Endothelial cell of umbilical vein (primary cell): ENCODE data around the gene PITPNM2.

ENCODE experiments used
- EZH2 ChIP-seq: IDR thresholded peaks from 2 replicates; pipeline ENCODE4 v1.6.1; 2012; ENCODE audit warnings: borderline replicate concordance, low read depth, mild to moderate bottlenecking, moderate library complexity, low read length, inconsistent platforms; ENCODE audit not compliant: severe bottlenecking
- JUN ChIP-seq: IDR thresholded peaks from 2 replicates; pipeline ENCODE4 v1.6.1; 2011; ENCODE audit warnings: borderline replicate concordance, low read depth; ENCODE audit not compliant: insufficient read length, insufficient read depth
- POLR2A ChIP-seq: IDR thresholded peaks from 2 replicates; pipeline ENCODE4 v1.6.1; 2012; ENCODE audit warnings: low read depth, mild to moderate bottlenecking, control low read depth, low read length
- TF ChIP-seq, protein P1 (sequence below), 2 donors: IDR thresholded peaks; 1 replicate in 1 of 2; 2 replicates in 1 of 2; pipeline ENCODE4 v1.5.1; 2011; ENCODE audit warnings: low read length in 2 of 2, mild to moderate bottlenecking in 2 of 2, moderate library complexity in 2 of 2, control low read depth in 1 of 2, inconsistent platforms in 1 of 2, low read depth in 1 of 2; ENCODE audit not compliant: insufficient read depth in 1 of 2; ENCODE audit errors: extremely low read depth in 1 of 2

DNA sequence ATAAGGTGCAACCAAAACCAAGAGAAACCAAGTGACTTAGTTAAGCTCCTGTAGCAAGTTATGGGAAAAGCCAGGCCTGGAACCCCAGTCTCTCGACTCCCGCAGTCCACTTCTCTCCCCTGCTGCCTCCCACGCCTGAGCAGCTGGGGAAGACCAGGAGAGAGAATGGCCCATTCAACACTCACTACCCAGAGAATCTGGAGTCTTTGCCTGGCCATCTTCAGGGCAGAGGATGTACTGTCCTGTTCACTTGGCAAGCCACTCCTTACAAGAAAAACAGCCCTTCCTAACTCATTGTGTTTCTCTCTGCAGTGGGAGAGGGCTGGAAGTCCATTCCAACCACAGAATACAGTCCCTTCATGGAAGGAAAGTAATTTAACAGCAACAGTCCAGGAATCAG lies 1.8 kb downstream of the PITPNM2 start:
- TF ChIP-seq, protein P1, sequence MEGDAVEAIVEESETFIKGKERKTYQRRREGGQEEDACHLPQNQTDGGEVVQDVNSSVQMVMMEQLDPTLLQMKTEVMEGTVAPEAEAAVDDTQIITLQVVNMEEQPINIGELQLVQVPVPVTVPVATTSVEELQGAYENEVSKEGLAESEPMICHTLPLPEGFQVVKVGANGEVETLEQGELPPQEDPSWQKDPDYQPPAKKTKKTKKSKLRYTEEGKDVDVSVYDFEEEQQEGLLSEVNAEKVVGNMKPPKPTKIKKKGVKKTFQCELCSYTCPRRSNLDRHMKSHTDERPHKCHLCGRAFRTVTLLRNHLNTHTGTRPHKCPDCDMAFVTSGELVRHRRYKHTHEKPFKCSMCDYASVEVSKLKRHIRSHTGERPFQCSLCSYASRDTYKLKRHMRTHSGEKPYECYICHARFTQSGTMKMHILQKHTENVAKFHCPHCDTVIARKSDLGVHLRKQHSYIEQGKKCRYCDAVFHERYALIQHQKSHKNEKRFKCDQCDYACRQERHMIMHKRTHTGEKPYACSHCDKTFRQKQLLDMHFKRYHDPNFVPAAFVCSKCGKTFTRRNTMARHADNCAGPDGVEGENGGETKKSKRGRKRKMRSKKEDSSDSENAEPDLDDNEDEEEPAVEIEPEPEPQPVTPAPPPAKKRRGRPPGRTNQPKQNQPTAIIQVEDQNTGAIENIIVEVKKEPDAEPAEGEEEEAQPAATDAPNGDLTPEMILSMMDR (IDR thresholded peaks at IDR 0.05; ENCODE audit: extremely low read depth in 1 of 2, insufficient read depth in 1 of 2, low read depth in 1 of 2, low read length in 2 of 2) = no peak
- no peak for TF ChIP-seq POLR2A
- no peak for TF ChIP-seq JUN
- TF ChIP-seq EZH2 = no peak
